ENCODE measurements around the gene UST. TPM values are rescaled to one million over a fixed set of nuclear protein-coding genes. Genes with fewer than 3 reads are reported as not detected.

The UST gene
- polyA plus RNA-seq, 4 donors, result 0.81 to 4.0 (median 1.4) TPM; not detected in 1

- H3K27me3 ChIP-seq (ENCODE audit: control insufficient read depth in 3 of 3, insufficient read depth in 3 of 3, low read length in 3 of 3), result no peaks in the 10 kb centered on the region
- DNase-seq (no peak), FAIRE-seq (no peak)
- WGBS, 3 donors, result 90 to 96% (median 90%) methylated on average over 2 of the region's 2 CpGs
- H3K27ac ChIP-seq (ENCODE audit: low read depth in 1 of 3, low read length in 2 of 3), result no peak overlapping the region
- no peaks in the 10 kb centered on the region for H3K4me1 ChIP-seq (ENCODE audit: control insufficient read depth in 3 of 3, insufficient read depth in 2 of 3, low read depth in 1 of 3, low read length in 2 of 3)
- H3K4me3 ChIP-seq (ENCODE audit: low read depth in 1 of 3, low read length in 3 of 3), result no peak overlapping the region
- no peaks in the 10 kb centered on the region for H3K9me3 ChIP-seq (ENCODE audit: control insufficient read depth in 2 of 2, insufficient read depth in 1 of 2, low read depth in 1 of 2, low read length in 1 of 2)
- no peaks in the 10 kb centered on the region for H3K36me3 ChIP-seq (ENCODE audit: control insufficient read depth in 3 of 3, insufficient read depth in 2 of 3, low read depth in 1 of 3, low read length in 3 of 3)
Measured at GRCh38 chr6:148720897-148721296, 25.9 kb upstream of the UST start.

- Histone ChIP-seq H3K9me3 (ENCODE audit: control insufficient read depth in 2 of 2, insufficient read depth in 1 of 2, low read depth in 1 of 2, low read length in 1 of 2) (peaks cover 0 to 4% of the 10 kb centered on the region in 2 donors), H3K27ac (ENCODE audit: low read depth in 1 of 3, low read length in 2 of 3) (no peak overlapping the region), H3K4me3 (ENCODE audit: low read depth in 1 of 3, low read length in 3 of 3) (no peak overlapping the region), H3K36me3 (ENCODE audit: control insufficient read depth in 3 of 3, insufficient read depth in 2 of 3, low read depth in 1 of 3, low read length in 3 of 3) (no peaks in the 10 kb centered on the region), H3K4me1 (ENCODE audit: control insufficient read depth in 3 of 3, insufficient read depth in 2 of 3, low read depth in 1 of 3, low read length in 2 of 3) (no peaks in the 10 kb centered on the region), H3K27me3 (ENCODE audit: control insufficient read depth in 3 of 3, insufficient read depth in 3 of 3, low read length in 3 of 3) (no peaks in the 10 kb centered on the region)
- WGBS, 3 donors, result 44 to 74% (median 58%) methylated on average over 1 of the region's 1 CpG
- DNase-seq (no peak), FAIRE-seq (no peak)
Measured at GRCh38 chr6:148723484-148723883, 23.3 kb upstream of the UST start.

DNA sequence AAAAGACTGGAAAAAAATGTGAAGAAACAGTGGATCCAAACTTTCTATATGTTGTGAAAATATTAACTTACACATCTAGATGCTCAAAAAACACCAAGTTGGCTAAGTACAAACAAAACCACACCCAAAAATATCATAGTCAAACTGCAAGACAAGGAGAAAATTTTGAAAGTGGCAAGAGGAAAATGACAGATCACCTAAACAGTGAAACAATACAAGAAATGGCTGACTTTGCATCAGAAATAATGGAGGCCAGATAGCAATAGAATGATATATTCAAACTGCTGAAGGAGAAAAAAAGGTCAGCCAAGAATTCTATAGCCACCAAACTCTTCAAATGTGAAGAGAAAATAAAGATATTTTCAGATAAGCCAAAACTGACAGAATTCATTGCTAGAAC, 22.4 kb upstream of the UST start:
- no peaks in the 10 kb centered on the region for H3K27me3 ChIP-seq (ENCODE audit: control insufficient read depth in 3 of 3, insufficient read depth in 3 of 3, low read length in 3 of 3)
- FAIRE-seq (no peak), DNase-seq (no peak)
- no peak overlapping the region for H3K27ac ChIP-seq (ENCODE audit: low read depth in 1 of 3, low read length in 2 of 3)
- H3K9me3 ChIP-seq (ENCODE audit: control insufficient read depth in 2 of 2, insufficient read depth in 1 of 2, low read depth in 1 of 2, low read length in 1 of 2), result peaks cover 0 to 4% of the 10 kb centered on the region in 2 donors
- H3K4me1 ChIP-seq (ENCODE audit: control insufficient read depth in 3 of 3, insufficient read depth in 2 of 3, low read depth in 1 of 3, low read length in 2 of 3), result no peaks in the 10 kb centered on the region
- H3K36me3 ChIP-seq (ENCODE audit: control insufficient read depth in 3 of 3, insufficient read depth in 2 of 3, low read depth in 1 of 3, low read length in 3 of 3), result no peaks in the 10 kb centered on the region
- H3K4me3 ChIP-seq (ENCODE audit: low read depth in 1 of 3, low read length in 3 of 3), result no peak overlapping the region

- FAIRE-seq, result no peak
- DNase-seq, result no peak
Measured at GRCh38 chr6:148727104-148727503, 19.7 kb upstream of the UST start.

DNA sequence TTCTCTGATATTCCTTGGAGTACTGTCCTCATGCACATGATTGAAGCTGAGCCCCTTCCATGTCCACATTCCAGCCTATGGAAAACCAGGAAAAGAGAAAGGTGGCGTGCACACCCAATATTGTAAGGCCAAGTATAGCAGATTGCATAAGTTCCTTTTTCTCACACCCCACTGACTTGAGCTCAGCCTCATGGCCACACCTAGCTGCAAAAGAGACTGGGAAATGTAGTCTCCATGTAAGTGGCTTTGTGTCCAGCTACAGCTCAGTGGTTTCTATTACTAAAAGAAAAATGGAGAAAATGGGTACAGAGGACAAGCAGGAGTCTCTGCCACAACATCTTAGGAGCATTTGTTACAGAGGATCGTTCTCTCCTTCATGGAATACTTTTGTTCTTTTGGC, 10.8 kb upstream of the UST start:
- Histone ChIP-seq H3K4me3 (ENCODE audit: low read depth in 1 of 3, low read length in 3 of 3) (no peak overlapping the region), H3K27me3 (ENCODE audit: control insufficient read depth in 3 of 3, insufficient read depth in 3 of 3, low read length in 3 of 3) (no peaks in the 10 kb centered on the region), H3K36me3 (ENCODE audit: control insufficient read depth in 3 of 3, insufficient read depth in 2 of 3, low read depth in 1 of 3, low read length in 3 of 3) (no peaks in the 10 kb centered on the region), H3K27ac (ENCODE audit: low read depth in 1 of 3, low read length in 2 of 3) (no peak overlapping the region), H3K4me1 (ENCODE audit: control insufficient read depth in 3 of 3, insufficient read depth in 2 of 3, low read depth in 1 of 3, low read length in 2 of 3) (no peaks in the 10 kb centered on the region), H3K9me3 (ENCODE audit: control insufficient read depth in 2 of 2, insufficient read depth in 1 of 2, low read depth in 1 of 2, low read length in 1 of 2) (no peaks in the 10 kb centered on the region)
- 84 to 91% (median 85%) methylated on average over 2 of the region's 2 CpGs for WGBS, 3 donors
- FAIRE-seq (no peak), DNase-seq (no peak)

More at GRCh38 chr6:148727104-148727503, 19.7 kb upstream of the UST start:
- Histone ChIP-seq H3K4me1 (ENCODE audit: control insufficient read depth in 3 of 3, insufficient read depth in 2 of 3, low read depth in 1 of 3, low read length in 2 of 3) (no peaks in the 10 kb centered on the region), H3K4me3 (ENCODE audit: low read depth in 1 of 3, low read length in 3 of 3) (no peak overlapping the region), H3K27ac (ENCODE audit: low read depth in 1 of 3, low read length in 2 of 3) (no peak overlapping the region), H3K9me3 (ENCODE audit: control insufficient read depth in 2 of 2, insufficient read depth in 1 of 2, low read depth in 1 of 2, low read length in 1 of 2) (peaks cover 0 to 4% of the 10 kb centered on the region in 2 donors), H3K36me3 (ENCODE audit: control insufficient read depth in 3 of 3, insufficient read depth in 2 of 3, low read depth in 1 of 3, low read length in 3 of 3) (no peaks in the 10 kb centered on the region), H3K27me3 (ENCODE audit: control insufficient read depth in 3 of 3, insufficient read depth in 3 of 3, low read length in 3 of 3) (no peaks in the 10 kb centered on the region)
- WGBS, 3 donors, result 87 to 97% (median 96%) methylated on average over 1 of the region's 1 CpG

- H3K9me3 ChIP-seq (ENCODE audit: control insufficient read depth in 2 of 2, insufficient read depth in 1 of 2, low read depth in 1 of 2, low read length in 1 of 2), result no peaks in the 10 kb centered on the region
- no peak for FAIRE-seq
- H3K27ac ChIP-seq (ENCODE audit: low read depth in 1 of 3, low read length in 2 of 3), result no peak overlapping the region
- H3K4me3 ChIP-seq (ENCODE audit: low read depth in 1 of 3, low read length in 3 of 3), result no peak overlapping the region
- 83 to 91% (median 84%) methylated on average over 5 of the region's 5 CpGs for whole genome bisulfite sequencing, 3 donors
- no peaks in the 10 kb centered on the region for H3K4me1 ChIP-seq (ENCODE audit: control insufficient read depth in 3 of 3, insufficient read depth in 2 of 3, low read depth in 1 of 3, low read length in 2 of 3)
- no peaks in the 10 kb centered on the region for H3K36me3 ChIP-seq (ENCODE audit: control insufficient read depth in 3 of 3, insufficient read depth in 2 of 3, low read depth in 1 of 3, low read length in 3 of 3)
- no peak for DNase-seq
- H3K27me3 ChIP-seq (ENCODE audit: control insufficient read depth in 3 of 3, insufficient read depth in 3 of 3, low read length in 3 of 3), result no peaks in the 10 kb centered on the region
Measured at GRCh38 chr6:148736774-148737412, 9.9 kb upstream of the UST start.

GRCh38 chr6:148737806-148738205, 9.0 kb upstream of the UST start:
- H3K4me1 ChIP-seq (ENCODE audit: control insufficient read depth in 3 of 3, insufficient read depth in 2 of 3, low read depth in 1 of 3, low read length in 2 of 3), result no peaks in the 10 kb centered on the region
- FAIRE-seq, result no peak

GRCh38 chr6:148738946-148739821, 7.6 kb upstream of the UST start:
- DNase-seq (no peak), FAIRE-seq (no peak)
- Histone ChIP-seq H3K4me1 (ENCODE audit: control insufficient read depth in 3 of 3, insufficient read depth in 2 of 3, low read depth in 1 of 3, low read length in 2 of 3) (no peaks in the 10 kb centered on the region), H3K4me3 (ENCODE audit: low read depth in 1 of 3, low read length in 3 of 3) (no peak overlapping the region), H3K27me3 (ENCODE audit: control insufficient read depth in 3 of 3, insufficient read depth in 3 of 3, low read length in 3 of 3) (peaks cover 4 to 6% (median 5%) of the 10 kb centered on the region in 3 donors), H3K9me3 (ENCODE audit: control insufficient read depth in 2 of 2, insufficient read depth in 1 of 2, low read depth in 1 of 2, low read length in 1 of 2) (no peaks in the 10 kb centered on the region), H3K27ac (ENCODE audit: low read depth in 1 of 3, low read length in 2 of 3) (no peak overlapping the region), H3K36me3 (ENCODE audit: control insufficient read depth in 3 of 3, insufficient read depth in 2 of 3, low read depth in 1 of 3, low read length in 3 of 3) (no peaks in the 10 kb centered on the region)
- WGBS, 3 donors, result 92 to 94% (median 93%) methylated on average over 14 of the region's 14 CpGs

More at GRCh38 chr6:148737806-148738205, 9.0 kb upstream of the UST start:
- H3K4me3 ChIP-seq (ENCODE audit: low read depth in 1 of 3, low read length in 3 of 3), result no peak overlapping the region
- no peak for DNase-seq
- H3K9me3 ChIP-seq (ENCODE audit: control insufficient read depth in 2 of 2, insufficient read depth in 1 of 2, low read depth in 1 of 2, low read length in 1 of 2), result no peaks in the 10 kb centered on the region
- no peaks in the 10 kb centered on the region for H3K36me3 ChIP-seq (ENCODE audit: control insufficient read depth in 3 of 3, insufficient read depth in 2 of 3, low read depth in 1 of 3, low read length in 3 of 3)
- no peaks in the 10 kb centered on the region for H3K27me3 ChIP-seq (ENCODE audit: control insufficient read depth in 3 of 3, insufficient read depth in 3 of 3, low read length in 3 of 3)
- 90 to 97% (median 94%) methylated on average over 4 of the region's 4 CpGs for WGBS, 3 donors
- H3K27ac ChIP-seq (ENCODE audit: low read depth in 1 of 3, low read length in 2 of 3), result no peak overlapping the region
